Immature natural killer cell (primary cell): Measurements from ENCODE around the gene ADAMTS8. TPM values are rescaled to one million over a fixed set of nuclear protein-coding genes. Genes with fewer than 3 reads are reported as not detected.
"Not testable (repeated sequence)": the region's sequence is repeated elsewhere in the genome, so short reads cannot be mapped to it uniquely, and the experiment has no call there.

Experiments
- DNase-seq, 3 donors: peaks; one replicate each; pipeline ENCODE4 v3.0.0; 2022; ENCODE audit warnings: mixed read lengths in 1 of 3
- H3K27ac Mint-ChIP-seq, 6 donors: one replicate each; pipeline ENCODE4 v1.8.0; 2020; ENCODE audit warnings: mixed read lengths in 6 of 6, mild to moderate bottlenecking in 5 of 6, inconsistent platforms in 4 of 6, moderate library complexity in 3 of 6
- H3K27me3 Mint-ChIP-seq, 3 donors: one replicate each; pipeline ENCODE4 v1.8.0; 2020 to 2021; ENCODE audit warnings: low read depth in 3 of 3, mild to moderate bottlenecking in 3 of 3, mixed read lengths in 3 of 3, moderate library complexity in 3 of 3, inconsistent platforms in 1 of 3
- H3K36me3 Mint-ChIP-seq, 3 donors: one replicate each; pipeline ENCODE4 v1.8.0; 2020; ENCODE audit warnings: mixed read lengths in 3 of 3, inconsistent platforms in 2 of 3, mild to moderate bottlenecking in 2 of 3
- H3K4me1 Mint-ChIP-seq, 2 donors: one replicate each; pipeline ENCODE4 v1.8.0; 2020; ENCODE audit warnings: inconsistent platforms in 2 of 2, mild to moderate bottlenecking in 2 of 2, mixed read lengths in 2 of 2, moderate library complexity in 1 of 2
- H3K4me3 Mint-ChIP-seq, 5 donors: one replicate each; pipeline ENCODE4 v1.8.0; 2020; ENCODE audit warnings: mild to moderate bottlenecking in 5 of 5, mixed read lengths in 5 of 5, inconsistent platforms in 3 of 5, moderate library complexity in 3 of 5
- H3K9me3 Mint-ChIP-seq, 6 donors: one replicate each; pipeline ENCODE4 v1.8.0; 2020; ENCODE audit warnings: mild to moderate bottlenecking in 6 of 6, mixed read lengths in 6 of 6, inconsistent platforms in 4 of 6, moderate library complexity in 3 of 6
- polyA plus RNA-seq, 3 donors: library from polyadenylated mRNA; unstranded; fragments of 300-500 nt; fragmentation: Illumina TruSeq; gene quantifications; one replicate each; pipeline ENCODE4 v1.2.3, GENCODE V29; 2021

The ADAMTS8 gene
- polyA plus RNA-seq, 3 donors from 2014 or later = 0.18 TPM; not detected in 2

GRCh38 chr11:130452176-130452575, 23.8 kb upstream of the ADAMTS8 start:
- no peaks in the 10 kb centered on the region for H3K9me3 Mint-ChIP-seq
- H3K4me3 Mint-ChIP-seq = no peak overlapping the region
- peaks cover 15 to 20% of the 10 kb centered on the region in 2 donors for H3K4me1 Mint-ChIP-seq
- no peak overlapping the region for H3K27ac Mint-ChIP-seq
- no peaks in the 10 kb centered on the region for H3K36me3 Mint-ChIP-seq
- DNase-seq = no peak
- peaks cover 6 to 19% (median 10%) of the 10 kb centered on the region in 3 donors for H3K27me3 Mint-ChIP-seq

GRCh38 chr11:130451231-130452019, 23.0 kb upstream of the ADAMTS8 start:
- no peaks in the 10 kb centered on the region for H3K36me3 Mint-ChIP-seq
- no peaks in the 10 kb centered on the region for H3K9me3 Mint-ChIP-seq
- no peak for DNase-seq
- H3K4me1 Mint-ChIP-seq = peaks cover 15 to 20% of the 10 kb centered on the region in 2 donors
- peaks cover 6 to 19% (median 11%) of the 10 kb centered on the region in 3 donors for H3K27me3 Mint-ChIP-seq
- no peak overlapping the region for H3K27ac Mint-ChIP-seq
- peak overlapping the region in 1 of 5 donors; percentile 33 for H3K4me3 Mint-ChIP-seq

GRCh38 chr11:130449996-130450769, 21.8 kb upstream of the ADAMTS8 start:
- Mint-ChIP-seq H3K27ac (no peak overlapping the region), H3K9me3 (no peaks in the 10 kb centered on the region), H3K4me1 (peaks cover 15 to 20% of the 10 kb centered on the region in 2 donors), H3K27me3 (peaks cover 6 to 17% (median 12%) of the 10 kb centered on the region in 3 donors), H3K36me3 (no peaks in the 10 kb centered on the region), H3K4me3 (peak overlapping the region in 3 of 5 donors; percentile 42 to 59 (median 46))
- DNase-seq = no peak

GRCh38 chr11:130449310-130449990, 21.0 kb upstream of the ADAMTS8 start:
- DNase-seq = no peak
- no peaks in the 10 kb centered on the region for H3K9me3 Mint-ChIP-seq
- H3K4me3 Mint-ChIP-seq = peak overlapping the region; percentile 52 to 88 (median 76)
- H3K4me1 Mint-ChIP-seq = peaks cover 15 to 20% of the 10 kb centered on the region in 2 donors
- peaks cover 6 to 19% (median 11%) of the 10 kb centered on the region in 3 donors for H3K27me3 Mint-ChIP-seq
- H3K36me3 Mint-ChIP-seq = no peaks in the 10 kb centered on the region
- H3K27ac Mint-ChIP-seq = no peak overlapping the region

GRCh38 chr11:130448416-130449309, 20.3 kb upstream of the ADAMTS8 start, which contains the start of gene ADAMTS15:
TSS of gene ADAMTS15 (plus strand) at chr11:130448645. CDS start at chr11:130448974, 329 bp downstream.
- Mint-ChIP-seq H3K27ac (no peak within 1 kb of the TSS), H3K36me3 (no peaks in the 10 kb centered on the region), H3K9me3 (no peaks in the 10 kb centered on the region), H3K27me3 (peaks cover 6 to 20% (median 8%) of the 10 kb centered on the region in 3 donors), H3K4me3 (peak within 1 kb of the TSS; percentile 70 to 88 (median 82)), H3K4me1 (peaks cover 15 to 20% of the 10 kb centered on the region in 2 donors)
- peak; percentile 33 to 47 (median 34) for DNase-seq

GRCh38 chr11:130448039-130448415, 19.6 kb upstream of the ADAMTS8 start:
- Mint-ChIP-seq H3K27ac (no peak overlapping the region), H3K27me3 (peaks cover 2 to 17% (median 7%) of the 10 kb centered on the region in 3 donors)

GRCh38 chr11:130445788-130446187, 17.4 kb upstream of the ADAMTS8 start:
- Mint-ChIP-seq H3K36me3 (peaks cover 0 to 4% (median 0%) of the 10 kb centered on the region in 3 donors), H3K4me3 (no peak overlapping the region), H3K27me3 (peaks cover 0 to 10% (median 7%) of the 10 kb centered on the region in 3 donors)

More at GRCh38 chr11:130448039-130448415, 19.6 kb upstream of the ADAMTS8 start:
- Mint-ChIP-seq H3K4me1 (peaks cover 15 to 20% of the 10 kb centered on the region in 2 donors), H3K9me3 (no peaks in the 10 kb centered on the region), H3K36me3 (no peaks in the 10 kb centered on the region), H3K4me3 (peak overlapping the region; percentile 70 to 88 (median 82))
- no peak for DNase-seq

GRCh38 chr11:130442737-130443136, 14.3 kb upstream of the ADAMTS8 start:
- H3K27me3 Mint-ChIP-seq = peaks cover 3 to 7% (median 3%) of the 10 kb centered on the region in 3 donors
- no peak overlapping the region for H3K4me3 Mint-ChIP-seq
- no peak for DNase-seq
- H3K4me1 Mint-ChIP-seq = peaks cover 22 to 26% of the 10 kb centered on the region in 2 donors
- peaks cover 0 to 4% (median 0%) of the 10 kb centered on the region in 3 donors for H3K36me3 Mint-ChIP-seq
- H3K9me3 Mint-ChIP-seq = peaks cover 0 to 2% (median 0%) of the 10 kb centered on the region in 6 donors
- no peak overlapping the region for H3K27ac Mint-ChIP-seq

More at GRCh38 chr11:130445788-130446187, 17.4 kb upstream of the ADAMTS8 start:
- no peaks in the 10 kb centered on the region for H3K9me3 Mint-ChIP-seq
- H3K4me1 Mint-ChIP-seq = peaks cover 15 to 20% of the 10 kb centered on the region in 2 donors
- no peak for DNase-seq
- no peak overlapping the region for H3K27ac Mint-ChIP-seq

- H3K4me1 Mint-ChIP-seq = peaks cover 23 to 29% of the 10 kb centered on the region in 2 donors
- peaks cover 3 to 5% (median 3%) of the 10 kb centered on the region in 3 donors for H3K27me3 Mint-ChIP-seq
- H3K9me3 Mint-ChIP-seq = peaks cover 0 to 2% (median 0%) of the 10 kb centered on the region in 6 donors
- H3K4me3 Mint-ChIP-seq = no peak overlapping the region
- no peak overlapping the region for H3K27ac Mint-ChIP-seq
- peaks cover 0 to 4% (median 0%) of the 10 kb centered on the region in 3 donors for H3K36me3 Mint-ChIP-seq
- DNase-seq = no peak
Observed at GRCh38 chr11:130441719-130442118, 13.3 kb upstream of the ADAMTS8 start.

GRCh38 chr11:130439876-130440275, 11.5 kb upstream of the ADAMTS8 start:
- Mint-ChIP-seq H3K4me3 (no peak overlapping the region), H3K4me1 (peaks cover 23 to 29% of the 10 kb centered on the region in 2 donors), H3K27ac (no peak overlapping the region), H3K36me3 (peaks cover 0 to 4% (median 0%) of the 10 kb centered on the region in 3 donors), H3K27me3 (peaks cover 0 to 6% (median 3%) of the 10 kb centered on the region in 3 donors), H3K9me3 (peaks cover 0 to 2% (median 0%) of the 10 kb centered on the region in 6 donors)
- no peak for DNase-seq

GRCh38 chr11:130439160-130439519, 10.7 kb upstream of the ADAMTS8 start:
- H3K9me3 Mint-ChIP-seq = peaks cover 0 to 2% (median 0%) of the 10 kb centered on the region in 6 donors
- peak overlapping the region; percentile 34 to 56 (median 52) for H3K4me3 Mint-ChIP-seq
- peak; percentile 28 to 31 (median 28) for DNase-seq
- H3K27ac Mint-ChIP-seq = peak overlapping the region in 5 of 6 donors; percentile 5 to 74 (median 32)
- H3K36me3 Mint-ChIP-seq = peaks cover 0 to 4% (median 0%) of the 10 kb centered on the region in 3 donors
- peaks cover 0 to 6% (median 0%) of the 10 kb centered on the region in 3 donors for H3K27me3 Mint-ChIP-seq
- peaks cover 23 to 29% of the 10 kb centered on the region in 2 donors for H3K4me1 Mint-ChIP-seq

GRCh38 chr11:130438401-130439159, 10.2 kb upstream of the ADAMTS8 start:
- peak overlapping the region; percentile 34 to 56 (median 52) for H3K4me3 Mint-ChIP-seq
- H3K27ac Mint-ChIP-seq = peak overlapping the region in 4 of 6 donors; percentile 20 to 74 (median 58)
- not testable (repeated sequence) for H3K27me3 Mint-ChIP-seq, H3K9me3 Mint-ChIP-seq, DNase-seq, H3K36me3 Mint-ChIP-seq
- peaks cover 23 to 29% of the 10 kb centered on the region in 2 donors for H3K4me1 Mint-ChIP-seq
